NOMO-1 treated with dmso at 0.1 percent for 144 hours (cell line): ENCODE results near the gene ZER1.
"Not testable (repeated sequence)": the region's sequence is repeated elsewhere in the genome, so short reads cannot be mapped to it uniquely, and the experiment has no call there.

Experiments
- DNase-seq: peaks from one replicate; lab custom pipeline; 2025; ENCODE audit not compliant: unreplicated experiment; lab: John Stamatoyannopoulos, UW

ZER1 gene

DNA sequence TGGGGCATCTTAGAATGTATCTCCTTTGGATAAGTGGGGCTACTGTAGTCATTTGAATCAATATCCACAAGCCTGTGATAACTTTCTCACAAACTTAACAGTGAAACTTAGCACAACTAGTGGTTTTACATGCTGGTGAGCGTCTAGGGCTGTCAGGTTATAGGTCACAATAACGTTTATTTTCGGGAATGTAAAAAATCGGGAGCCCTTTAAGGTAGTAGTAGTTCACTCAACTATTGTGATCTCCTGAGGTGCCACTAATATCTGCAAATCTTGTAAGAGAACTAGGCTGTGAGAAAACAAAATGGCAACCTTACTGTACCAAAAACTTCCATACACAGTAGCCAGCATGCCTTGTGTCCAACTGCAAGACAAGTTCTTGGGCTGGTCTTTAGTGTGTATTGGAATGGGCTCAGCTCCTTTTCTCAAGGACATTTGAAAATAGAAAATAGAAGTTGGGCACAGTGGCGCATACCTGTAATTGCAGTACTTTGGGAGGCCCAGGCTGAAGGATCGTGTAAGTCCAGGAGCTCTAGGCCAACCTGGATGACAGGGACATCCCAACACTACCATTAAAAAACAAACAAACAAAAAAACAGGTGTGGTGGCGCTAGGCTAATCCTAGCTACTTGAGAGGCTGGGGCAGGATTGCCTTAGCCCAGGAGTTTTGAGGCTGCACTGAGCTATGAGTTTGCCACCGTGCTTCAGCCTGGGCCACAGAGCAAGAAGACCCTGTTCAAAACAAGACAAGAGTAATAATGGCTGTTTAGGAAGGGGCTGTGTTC, 74.6 kb downstream of the ZER1 start:
- no peak for DNase-seq

DNA sequence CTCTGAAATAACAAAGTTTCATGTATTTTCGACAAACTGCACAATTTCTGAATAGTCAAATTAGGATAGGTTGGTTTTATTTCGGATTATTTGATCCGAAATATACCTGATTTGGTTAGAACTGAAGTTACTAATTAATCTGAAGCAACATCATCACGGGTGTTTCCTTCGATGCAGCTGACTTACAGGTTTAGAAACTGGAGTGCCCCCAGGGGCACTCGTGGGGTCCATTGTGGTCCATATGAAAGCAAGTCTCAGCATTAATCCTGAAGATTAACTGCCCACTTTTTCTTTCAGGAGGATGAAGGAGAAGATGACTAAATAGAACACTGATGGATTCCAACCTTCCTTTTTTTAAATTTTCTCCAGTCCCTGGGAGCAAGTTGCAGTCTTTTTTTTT, 77.4 kb downstream of the ZER1 start:
- DNase-seq: no peak

DNA sequence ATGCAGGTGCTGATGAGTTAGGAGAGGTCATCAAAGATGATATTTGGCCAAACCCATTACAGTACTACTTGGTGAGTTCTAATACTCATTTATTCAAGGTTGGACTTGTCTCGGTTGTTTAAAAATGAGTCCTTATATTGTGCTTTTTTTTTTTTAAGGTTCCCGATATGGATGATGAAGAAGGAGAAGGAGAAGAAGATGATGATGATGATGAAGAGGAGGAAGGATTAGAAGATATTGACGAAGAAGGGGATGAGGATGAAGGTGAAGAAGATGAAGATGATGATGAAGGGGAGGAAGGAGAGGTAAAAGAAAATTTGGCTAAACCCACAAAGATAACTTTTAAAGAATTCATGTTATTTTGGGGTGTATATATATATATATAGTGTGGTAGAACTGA, 78.0 kb downstream of the ZER1 start:
- DNase-seq: not testable (repeated sequence)

DNA sequence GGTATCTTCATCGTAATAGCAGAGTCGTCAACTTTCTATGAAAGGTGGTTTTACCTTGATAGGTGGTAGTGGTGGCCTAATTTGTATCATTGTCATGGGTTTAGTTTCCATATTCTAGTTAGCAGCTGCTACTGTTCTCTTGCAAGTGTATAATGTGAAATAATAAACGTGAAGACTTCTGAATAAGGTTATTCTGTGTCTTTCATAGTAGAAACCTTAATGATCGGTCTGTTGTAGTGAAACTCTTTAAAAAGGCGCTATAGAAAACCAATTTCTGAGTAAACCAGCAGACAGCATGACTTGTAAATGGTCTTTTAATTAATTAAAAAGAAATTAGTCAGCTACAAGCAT, 81.1 kb downstream of the ZER1 start:
- no peak for DNase-seq

DNA sequence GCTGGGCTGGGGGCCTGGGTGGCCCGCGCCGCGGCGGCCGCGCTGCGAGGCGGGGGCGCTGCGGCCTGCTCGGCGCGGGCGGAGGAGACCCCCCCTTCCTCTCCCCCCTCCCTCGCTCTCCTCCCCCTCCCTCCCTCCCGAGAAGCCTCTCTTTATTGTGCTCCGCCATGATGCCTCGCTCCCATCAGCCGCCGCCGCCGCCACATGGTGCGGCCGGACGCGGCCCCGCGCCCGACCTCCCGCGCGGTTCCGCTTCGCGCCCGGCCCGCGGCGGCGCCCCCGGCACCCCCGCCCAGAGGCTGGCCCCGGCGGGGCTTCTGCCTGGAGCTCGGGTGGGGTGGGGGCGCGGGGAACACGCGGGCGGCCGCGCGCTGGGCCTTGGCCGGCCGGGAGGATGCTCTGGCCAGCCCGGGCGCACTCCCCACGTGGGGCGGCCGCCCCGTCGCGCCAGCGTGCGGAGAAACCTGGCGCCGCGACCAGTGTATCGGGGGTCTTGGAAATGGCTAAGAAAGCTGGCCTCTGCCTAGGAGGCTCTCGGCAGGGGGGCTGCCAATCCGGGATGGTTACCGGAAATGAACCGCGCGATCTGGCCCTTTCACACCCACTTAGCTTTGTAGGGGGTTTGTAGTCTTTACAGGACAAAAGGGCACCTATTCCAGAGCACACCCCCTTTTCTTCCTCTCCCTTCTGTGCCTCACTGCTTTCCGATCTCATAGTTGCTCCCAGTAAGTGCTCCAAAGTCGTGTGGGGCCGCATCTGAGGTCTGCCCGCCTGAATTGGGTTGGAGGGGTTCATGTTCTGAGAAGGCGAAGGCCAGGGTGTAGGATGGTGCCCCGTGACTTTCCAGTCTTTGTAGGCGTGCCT, 81.7 kb downstream of the ZER1 start:
- DNase-seq: no peak

DNA sequence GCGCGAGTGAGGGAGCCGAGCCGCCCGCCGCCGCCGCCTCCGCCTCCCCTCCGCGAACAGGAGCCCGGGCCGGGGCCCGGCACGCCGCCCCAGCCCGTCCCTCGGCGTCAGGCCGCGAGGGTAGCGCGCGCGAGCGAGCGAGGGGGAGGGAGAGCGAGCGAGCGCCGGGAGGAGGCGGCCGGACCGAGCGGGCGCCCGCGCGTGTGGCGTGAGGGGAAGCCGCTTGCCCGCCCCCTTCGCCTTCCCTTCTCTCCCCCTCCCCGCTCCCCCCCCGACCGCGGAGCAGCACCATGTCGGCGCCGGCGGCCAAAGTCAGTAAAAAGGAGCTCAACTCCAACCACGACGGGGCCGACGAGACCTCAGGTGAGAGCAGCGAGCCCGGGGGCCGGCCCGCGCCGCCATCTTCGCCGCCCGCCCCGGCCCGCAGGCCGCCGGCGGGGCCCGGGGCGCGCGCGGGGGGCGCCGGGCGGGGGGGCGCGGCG, 82.4 kb downstream of the ZER1 start:
- peak; percentile 9 for DNase-seq

DNA sequence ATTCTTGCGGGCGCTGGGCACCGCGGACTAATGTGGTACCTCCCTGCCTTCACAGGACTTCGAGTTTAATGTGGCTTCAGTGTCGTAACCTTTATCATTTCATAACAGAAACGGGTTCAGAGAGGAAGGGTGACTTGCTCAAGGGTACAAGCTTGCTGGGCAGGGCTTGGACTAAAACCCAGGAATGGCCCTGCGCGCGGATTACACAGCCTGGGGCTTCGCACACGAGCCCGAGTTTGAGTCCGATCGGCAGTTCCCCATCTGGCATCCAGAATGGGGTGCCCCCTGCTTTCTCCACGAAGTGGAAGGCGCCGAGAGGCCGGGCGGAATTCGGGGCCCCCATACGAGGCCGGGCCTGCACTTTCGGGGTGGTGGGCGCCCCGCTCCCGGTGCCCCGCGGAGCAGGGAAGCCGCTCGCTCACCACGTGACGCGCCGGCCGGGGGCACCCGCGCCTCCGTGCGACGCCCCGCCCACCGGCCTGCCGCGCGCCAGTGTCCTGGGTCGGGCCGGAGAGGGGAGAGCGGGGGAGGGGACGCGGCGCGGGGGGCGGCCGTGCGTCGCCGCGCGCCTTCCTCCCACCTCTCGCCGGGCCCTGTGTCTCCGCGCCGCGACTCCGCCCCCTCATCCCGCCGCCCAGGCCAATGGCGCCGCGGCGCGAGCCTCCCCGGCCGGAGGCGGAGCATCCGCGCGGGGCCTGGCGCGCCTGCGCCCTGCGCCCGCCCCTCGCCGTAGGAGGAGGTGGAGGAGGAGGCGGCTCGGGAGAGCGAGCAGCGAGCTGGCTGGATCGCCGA, 83.0 kb downstream of the ZER1 start, which contains the start of gene SET:
Gene SET (plus strand): TSS at position 722 of the 792 bp plus-strand sequence. CDS start 361 bp downstream, outside the sequence.
- peak; percentile 92 for DNase-seq

DNA sequence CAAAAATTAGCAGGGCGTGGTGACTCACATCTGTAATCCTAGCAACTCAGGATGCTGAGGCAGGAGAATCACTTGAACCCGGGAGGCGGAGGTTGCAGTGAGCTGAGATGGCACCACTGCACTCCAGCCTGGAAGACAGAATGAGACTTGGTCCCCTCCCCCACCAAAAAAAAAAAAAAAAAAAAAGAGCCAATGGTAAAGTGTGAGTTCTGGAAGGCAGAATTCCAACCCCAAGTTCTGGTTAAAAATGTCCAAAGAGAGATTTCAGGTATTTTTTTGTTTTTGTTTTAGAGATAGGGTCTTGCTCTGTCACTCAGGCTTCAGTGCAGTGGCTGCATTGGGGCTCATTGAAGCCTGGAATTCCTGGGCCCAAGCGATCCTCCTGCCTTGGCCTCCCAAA, 84.3 kb downstream of the ZER1 start:
- DNase-seq: no peak

DNA sequence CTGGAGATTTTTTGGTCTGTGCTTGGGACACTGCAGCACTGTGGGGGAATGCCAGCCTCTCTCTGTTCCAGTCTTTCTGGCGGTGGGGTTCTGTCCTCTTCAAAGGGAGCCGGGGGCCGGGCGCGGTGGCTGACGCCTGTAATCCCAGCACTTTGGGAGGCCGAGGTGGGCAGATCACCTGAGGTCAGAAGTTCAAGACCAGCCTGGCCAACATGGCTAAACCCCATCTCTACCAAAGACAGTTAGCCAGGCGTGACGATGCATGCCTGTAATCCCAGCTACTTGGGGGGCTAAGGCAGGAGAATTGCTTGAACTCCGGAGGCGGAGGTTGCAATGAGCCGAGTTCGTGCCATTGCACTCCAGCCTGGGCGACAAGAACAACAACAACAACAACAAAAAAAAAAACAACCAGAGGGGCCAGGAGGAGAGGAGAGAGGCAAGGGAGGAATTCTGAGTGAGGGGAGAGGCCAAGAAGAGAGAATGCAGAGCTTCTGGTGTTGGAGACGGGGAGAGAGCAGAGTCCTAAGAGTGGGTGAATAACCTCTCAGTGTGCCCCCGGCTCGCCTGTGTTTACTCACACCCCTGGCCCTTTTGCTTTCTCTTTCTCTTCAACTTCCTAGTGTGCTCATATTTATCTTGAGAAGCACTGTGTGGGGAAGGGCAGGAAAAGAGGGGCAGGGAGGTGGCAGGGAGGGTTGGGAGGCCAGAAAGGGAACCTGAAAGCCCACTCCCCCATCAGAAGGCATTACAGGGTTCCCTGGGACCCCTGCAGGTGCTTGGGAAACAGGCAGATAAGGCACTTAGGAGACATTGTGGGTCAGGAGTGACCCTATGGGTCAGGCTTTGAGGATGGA, 85.9 kb downstream of the ZER1 start:
- peak; percentile 4 for DNase-seq

DNA sequence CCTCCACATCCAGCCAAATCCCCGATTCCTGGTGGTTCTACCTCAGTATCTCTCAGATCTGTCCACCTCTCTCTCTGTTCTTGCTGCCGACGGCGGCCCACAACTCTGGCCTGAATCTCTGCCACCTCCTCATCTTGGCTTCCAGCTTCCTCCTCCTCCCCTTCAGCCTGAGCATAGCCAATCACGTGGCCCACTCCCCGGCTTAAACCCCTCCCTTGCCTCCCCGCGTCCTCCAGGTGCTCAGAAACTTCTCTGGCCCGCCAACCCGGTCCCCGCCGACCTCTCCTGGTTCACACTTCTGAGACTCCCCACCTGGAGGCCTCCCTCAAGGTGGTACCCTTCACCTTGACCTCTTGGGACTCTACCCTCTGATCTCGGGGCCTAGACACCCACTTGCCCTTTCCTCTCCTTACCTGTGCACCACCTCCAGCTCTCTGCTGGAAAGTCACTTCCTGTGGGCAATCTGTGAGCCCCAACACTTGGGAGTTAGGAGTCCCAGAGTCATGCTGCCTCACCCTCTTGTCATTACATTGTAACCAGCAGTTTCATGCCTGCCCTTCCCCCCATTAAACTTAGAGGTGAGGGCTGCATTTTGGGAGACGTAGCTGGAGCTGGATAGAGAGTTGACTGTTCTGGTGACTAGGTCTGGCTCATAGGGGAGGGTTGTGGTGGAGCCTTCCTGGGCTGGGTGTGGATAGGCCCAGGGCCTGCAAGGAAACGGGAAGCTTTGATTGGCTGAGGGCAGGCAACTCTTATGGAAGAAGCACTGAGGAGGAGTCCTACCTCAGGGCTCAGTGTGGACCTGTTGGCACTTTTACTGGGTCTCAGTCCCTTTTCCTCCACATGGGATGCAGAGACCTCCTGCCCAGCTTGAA, 87.2 kb downstream of the ZER1 start:
- DNase-seq: peak; percentile 80

DNA sequence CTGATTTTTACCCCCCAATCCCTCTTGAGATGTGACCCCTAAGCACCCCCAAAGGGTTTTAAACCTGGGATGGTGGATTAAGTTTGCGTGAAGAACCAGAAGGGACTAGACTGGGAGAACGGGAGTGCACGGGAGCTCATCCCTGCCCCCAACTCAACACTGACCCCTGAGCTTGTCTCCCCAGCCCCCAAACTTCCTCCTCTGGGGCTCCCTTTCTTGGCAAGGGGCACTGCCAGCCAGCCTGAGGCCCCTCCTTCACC, 87.7 kb downstream of the ZER1 start:
- DNase-seq: peak; percentile 33

DNA sequence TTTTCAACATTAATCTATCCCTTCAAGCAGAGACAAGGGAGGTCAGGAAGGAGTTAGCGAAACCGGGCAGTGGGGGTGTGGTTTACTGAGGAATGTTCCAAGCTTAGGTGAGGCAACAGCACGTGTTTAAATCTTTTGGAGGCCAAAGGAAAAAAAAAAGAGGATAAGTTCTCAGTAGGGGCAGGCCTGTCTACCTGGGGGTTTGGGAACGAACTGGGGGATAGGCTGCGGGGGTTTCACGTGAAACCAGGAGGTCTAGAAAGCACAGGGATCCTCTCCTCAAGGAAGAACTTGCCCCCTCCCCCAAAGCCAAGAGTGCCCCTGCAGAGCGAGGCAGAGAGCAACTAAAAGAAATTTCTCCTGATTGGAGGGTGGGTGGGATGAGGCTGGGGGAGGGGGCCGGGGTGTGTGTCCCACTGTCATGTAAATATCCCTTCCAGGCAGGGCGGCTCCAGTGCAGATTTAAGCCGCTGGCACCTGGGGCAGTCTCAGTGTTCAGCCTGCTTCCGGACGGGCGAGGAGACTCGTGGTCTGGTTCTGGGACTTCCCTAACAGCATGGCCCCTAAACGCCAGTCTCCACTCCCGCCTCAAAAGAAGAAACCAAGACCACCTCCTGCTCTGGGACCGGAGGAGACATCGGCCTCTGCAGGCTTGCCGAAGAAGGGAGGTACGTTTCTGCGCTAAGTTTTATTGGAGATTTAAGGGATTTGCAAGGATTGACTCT, 88.2 kb downstream of the ZER1 start:
- peak; percentile 51 for DNase-seq
